Stimulated activated CD4-positive, alpha-beta T cell treated with anti-CD3 and anti-CD28 coated beads, Interleukin-1b, Interleukin-23, amount 100 ng/mL, for 24 hours (primary cell): ENCODE measurements around the gene CKS2.
"Not testable (repeated sequence)": the region's sequence is repeated elsewhere in the genome, so short reads cannot be mapped to it uniquely, and the experiment has no call there.

ENCODE experiments used
- DNase-seq, 4 experiments: peaks; one replicate each; pipeline ENCODE4 v3.0.0-alpha.2; 2020; ENCODE audit warnings: low read depth in 4 of 4, low spot score in 1 of 4

The CKS2 gene

GRCh38 chr9:89310475-89311345, at the start of gene CKS2:
Gene CKS2, plus strand, starts transcription at chr9:89311195. Its CDS starts 98 bp downstream, at chr9:89311293.
- peak; percentile 98 to 100 (median 99) for DNase-seq

GRCh38 chr9:89273528-89274279, 37.3 kb upstream of the CKS2 start:
- no peak for DNase-seq

GRCh38 chr9:89274838-89275237, 36.2 kb upstream of the CKS2 start:
- no peak for DNase-seq

GRCh38 chr9:89276040-89276439, 35.0 kb upstream of the CKS2 start:
- not testable (repeated sequence) for DNase-seq

DNA sequence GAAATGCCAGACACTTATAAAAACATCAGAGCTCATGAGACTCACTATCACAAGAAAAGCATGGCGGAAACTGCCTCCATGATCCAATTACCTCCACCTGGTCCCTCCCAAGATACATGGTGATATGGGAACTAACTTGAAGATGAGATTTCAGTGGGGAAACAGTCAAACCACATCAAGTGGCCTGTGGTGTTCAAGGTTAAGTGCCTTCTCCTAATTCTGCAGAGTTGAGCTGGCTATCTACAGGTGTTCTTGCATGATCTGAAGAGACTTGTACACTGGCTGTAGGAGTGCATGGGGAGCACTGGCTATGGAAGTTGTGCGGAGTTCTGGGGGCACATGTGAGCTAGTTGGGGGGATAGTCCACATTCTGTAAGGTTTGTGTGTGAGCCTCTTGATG, 34.0 kb upstream of the CKS2 start:
- no peak for DNase-seq

DNA sequence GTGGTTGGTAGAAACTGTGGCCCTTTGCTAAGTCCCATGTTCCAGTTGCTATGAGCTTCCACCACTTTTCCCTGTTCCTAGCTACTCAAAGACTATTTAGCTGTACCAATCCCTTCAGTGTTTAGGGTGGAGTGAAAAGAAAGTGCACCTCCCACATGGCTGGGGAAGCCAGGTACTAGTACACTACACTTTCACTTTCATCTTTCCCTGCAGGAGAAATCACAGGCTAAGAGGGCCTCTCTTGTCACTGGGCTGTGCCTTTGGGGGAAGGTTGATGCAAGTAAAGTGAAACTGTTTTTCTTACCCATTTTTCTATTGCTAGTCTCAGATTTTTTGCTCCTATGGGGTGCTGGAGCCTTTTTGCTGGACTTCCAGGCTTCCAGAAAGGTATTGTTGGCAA, 33.5 kb upstream of the CKS2 start:
- no peak for DNase-seq

DNA sequence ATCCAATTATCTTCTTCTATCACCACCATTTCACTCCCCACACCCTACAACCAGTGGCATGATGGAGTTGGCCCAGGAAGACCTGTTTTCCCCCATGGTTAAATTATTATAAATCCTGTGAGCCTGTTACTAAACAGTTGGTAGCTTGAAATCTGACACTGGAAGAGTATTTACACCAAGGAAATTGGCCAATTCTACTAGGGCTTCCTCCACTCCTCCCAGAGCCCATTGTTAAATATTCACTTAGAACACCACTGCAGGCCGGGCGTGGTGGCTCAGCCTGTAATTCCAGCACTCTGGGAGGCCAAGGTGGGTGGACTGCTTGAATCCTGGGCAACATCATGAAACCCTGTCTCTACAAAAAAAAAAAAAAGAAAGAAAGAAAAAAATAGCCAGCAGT, 32.4 kb upstream of the CKS2 start:
- DNase-seq = no peak

DNA sequence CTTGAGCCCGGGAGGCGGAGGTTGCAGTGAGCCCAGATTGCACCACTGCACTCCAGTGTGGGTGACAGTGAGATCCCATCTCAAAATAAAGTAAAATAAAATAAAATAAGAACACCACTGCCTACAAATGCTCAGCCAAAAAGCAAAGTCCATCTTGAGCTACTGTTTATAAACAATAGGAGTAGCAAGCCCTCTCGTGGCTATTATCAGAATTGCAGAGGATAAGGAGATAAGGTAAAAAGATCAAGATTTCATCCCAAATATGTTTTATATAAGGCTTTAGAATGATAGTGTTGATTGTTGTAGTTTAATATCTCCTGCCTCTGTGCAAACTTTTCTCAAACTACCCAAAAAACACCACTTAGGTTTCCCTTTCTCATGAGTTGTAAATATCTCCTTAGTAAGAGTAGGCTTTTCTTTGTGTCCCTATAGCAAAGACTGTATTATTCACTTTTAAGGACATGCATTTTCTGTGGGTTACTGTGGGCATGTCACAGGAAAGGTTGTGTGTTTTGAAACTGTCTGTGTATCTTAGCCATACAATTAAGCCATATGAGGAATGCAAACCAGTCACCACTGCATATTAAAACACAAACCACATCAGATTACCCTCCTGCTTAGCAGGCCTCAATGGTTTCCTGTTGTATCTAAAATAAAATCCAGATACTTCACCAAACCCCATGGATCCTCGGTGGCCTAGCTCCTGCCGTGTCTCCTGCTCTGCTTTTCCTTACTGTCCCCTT, 31.8 kb upstream of the CKS2 start:
- peak in 1 of 4 experiments; percentile 12 for DNase-seq

DNA sequence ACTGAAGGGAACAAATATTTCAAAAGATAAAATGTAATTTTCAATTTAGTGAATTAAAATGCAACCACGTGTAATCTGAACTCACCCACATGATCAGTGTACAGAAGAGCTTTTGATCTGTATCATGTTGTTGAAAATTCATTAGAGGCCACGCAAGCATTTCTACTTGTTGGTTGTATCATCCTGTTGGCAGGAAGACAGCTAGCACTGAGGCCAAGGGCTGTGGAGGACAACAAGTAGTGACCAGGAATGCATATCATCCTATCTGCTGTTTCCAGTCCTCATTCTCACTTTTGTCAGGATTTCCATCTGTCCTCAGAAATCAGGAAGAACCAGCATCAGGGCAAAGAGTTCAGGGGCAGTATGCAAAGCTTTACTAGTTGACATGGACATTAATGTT, 29.9 kb upstream of the CKS2 start:
- no peak for DNase-seq

GRCh38 chr9:89282248-89282968, 28.6 kb upstream of the CKS2 start:
- not testable (repeated sequence) for DNase-seq

DNA sequence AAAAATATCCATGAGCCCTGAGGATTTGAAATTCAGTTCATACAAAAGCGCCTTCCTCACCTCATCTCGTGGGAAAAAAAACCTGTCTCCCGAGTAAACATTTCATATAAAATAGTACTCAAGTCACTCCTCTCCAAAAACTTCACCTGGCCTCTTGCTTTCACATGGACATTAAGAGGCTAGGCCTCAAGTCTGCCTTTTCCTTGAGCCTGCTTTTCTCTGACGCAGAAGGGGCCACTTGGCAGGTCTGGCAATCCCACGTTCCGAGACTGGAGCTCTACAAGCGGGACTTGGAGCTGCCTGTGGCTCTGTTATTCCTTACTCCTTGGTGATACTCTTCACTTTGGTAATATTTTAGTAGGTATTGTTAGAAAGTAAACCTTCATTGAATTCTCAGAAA, 26.9 kb upstream of the CKS2 start:
- DNase-seq = no peak

DNA sequence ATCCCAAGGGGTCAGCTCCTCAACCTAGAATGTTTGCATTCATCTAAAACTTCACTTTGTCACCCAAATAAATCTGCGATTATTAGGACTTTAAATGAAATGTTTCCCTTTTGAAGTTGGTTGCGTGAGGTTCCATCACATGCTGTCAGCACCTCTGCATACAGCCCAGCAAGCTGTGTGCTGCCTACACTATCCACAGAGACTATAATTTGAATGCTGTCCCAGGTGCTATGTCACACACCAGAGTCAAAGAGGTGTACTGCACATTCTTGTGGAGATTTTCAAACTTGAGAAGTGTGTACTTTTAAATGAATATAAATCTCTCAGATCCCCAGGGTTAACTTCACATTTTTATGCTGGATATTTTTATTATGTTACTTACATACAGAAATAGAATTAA, 19.3 kb upstream of the CKS2 start:
- DNase-seq = no peak

DNA sequence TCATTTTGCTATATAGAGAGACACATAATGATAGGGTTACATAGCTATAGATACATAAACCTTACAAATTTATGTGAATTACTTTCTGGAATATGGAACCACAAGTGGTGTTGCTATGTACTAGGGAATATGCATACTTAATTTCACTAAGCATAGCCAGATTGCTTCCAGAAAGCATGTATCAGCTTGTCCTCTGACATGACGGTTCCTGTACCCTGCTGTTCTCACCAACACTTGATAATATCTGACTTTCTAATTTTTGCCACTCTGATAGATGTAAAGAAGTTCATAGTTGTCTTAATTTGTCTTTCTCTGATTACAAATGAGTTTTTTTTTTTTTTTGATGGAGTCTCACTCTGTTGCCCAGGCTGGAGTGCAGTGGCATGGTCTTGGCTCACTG, 18.0 kb upstream of the CKS2 start:
- no peak for DNase-seq

DNA sequence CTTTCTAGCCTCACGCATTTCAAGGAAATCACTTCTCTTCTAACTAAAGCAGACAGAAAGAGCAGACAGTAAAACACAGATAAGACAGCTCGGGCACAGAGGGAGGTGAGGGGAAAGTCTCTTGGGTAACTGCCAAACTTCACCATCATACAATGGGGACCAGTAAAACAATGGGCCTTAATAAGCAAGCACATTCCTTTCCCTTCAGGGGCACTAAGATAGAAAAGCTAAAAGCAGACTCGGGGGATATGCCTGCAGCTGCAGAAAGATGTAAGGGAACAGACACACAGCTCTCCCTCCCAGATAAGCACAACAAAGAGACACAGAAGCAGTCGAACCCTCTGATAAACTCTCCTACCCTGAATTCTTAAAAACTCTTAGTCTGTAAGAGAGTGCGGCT, 15.6 kb upstream of the CKS2 start:
- no peak for DNase-seq

DNA sequence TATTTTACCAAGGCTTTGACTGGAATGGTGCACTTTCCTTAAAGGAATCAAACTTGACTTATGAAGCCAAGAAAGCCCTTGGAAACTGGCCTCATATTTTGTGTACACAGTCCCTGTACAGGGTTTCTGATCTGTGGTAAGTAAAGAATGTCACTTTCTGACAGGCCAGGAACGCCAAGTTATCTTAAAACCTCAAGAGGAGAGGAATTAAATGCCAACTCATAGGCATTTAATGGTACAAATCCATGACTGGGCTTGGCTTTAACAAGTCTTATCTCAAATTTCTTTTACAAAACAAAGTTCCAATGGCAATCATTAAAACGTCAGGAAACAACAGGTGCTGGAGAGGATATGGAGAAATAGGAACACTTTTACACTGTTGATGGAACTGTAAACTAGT, 9.0 kb upstream of the CKS2 start:
- not testable (repeated sequence) for DNase-seq

DNA sequence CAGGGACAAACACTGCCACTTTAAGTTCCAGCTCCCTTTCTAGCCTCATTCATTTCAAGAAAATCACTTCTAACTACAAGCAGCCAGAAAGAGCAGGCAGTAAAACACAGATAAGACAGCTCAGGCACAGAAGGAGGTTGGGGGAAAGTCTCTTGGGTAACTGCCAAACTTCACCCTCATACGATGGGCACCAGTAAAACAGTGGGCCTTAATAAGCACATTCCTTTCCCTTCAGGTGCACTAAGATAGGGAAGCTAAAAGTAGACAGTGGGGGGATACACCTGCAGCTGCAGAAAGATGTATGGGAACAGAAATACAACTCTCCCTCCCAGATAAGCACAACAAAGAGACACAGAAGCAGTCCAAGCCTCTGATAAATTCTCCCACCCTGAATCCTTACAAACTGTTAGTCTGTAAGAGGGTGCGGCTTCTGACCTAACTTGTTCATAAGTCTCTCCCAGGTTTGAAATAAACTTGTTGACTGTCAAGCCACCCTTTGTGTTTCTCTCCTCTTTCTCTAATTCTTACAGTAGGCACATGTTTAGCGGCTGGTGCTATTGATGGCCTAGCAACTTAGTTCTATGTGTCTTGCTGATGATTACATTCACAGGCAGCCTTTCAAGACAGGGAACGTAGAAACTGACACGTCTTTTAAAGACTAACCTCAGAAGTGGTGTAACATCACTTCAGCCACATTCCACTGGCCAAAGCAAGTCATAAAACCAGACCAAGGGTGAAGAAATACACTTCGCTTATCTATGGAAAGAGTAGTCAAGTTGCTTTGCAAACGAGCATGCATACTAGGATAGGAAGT, 6.8 kb upstream of the CKS2 start:
- DNase-seq = no peak

- no peak for DNase-seq
Measured at GRCh38 chr9:89304834-89305188, 6.2 kb upstream of the CKS2 start.

DNA sequence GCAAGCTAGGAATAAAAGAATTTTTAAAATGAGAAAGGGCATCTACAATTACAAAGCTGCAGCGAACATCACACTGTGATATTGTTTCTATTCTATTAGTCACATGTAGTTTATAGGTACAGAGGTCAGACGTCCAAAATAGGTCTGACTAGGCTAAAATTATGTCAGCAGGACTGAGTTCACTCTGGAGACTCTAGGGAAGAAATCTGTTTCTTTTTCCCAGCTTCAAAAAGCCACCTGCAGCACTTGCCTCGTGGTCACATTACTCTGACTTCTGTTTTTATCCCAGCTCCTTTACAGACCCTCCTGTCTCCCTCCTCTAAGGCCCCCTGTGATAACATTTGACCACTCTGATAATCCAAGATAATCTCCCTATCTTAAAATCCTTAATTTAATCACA, 5.1 kb upstream of the CKS2 start:
- DNase-seq = no peak

- DNase-seq = no peak
Measured at GRCh38 chr9:89309166-89309565, 1.8 kb upstream of the CKS2 start.
